Peyer's patch (tissue), 4 donors: Measurements from ENCODE around the gene EPHA6. TPM values are rescaled to one million over a fixed set of nuclear protein-coding genes. Genes with fewer than 3 reads are reported as not detected.

Source experiments
- DNase-seq, 3 donors: peaks; one replicate each; pipeline ENCODE4 v3.0.0-alpha.2; 2017 to 2019
- H3K27ac ChIP-seq, 4 donors: fragments of 200-600 bp; sonication (generic); one replicate each; pipeline ENCODE4 v1.5.1; 2016 to 2019
- H3K27me3 ChIP-seq, 2 donors: fragments of 200-600 bp; sonication (generic); one replicate each; pipeline ENCODE4 v1.5.1; 2019
- H3K36me3 ChIP-seq, 3 donors: fragments of 200-600 bp; sonication (generic); one replicate each; pipeline ENCODE4 v1.5.1; 2016 to 2019
- H3K4me1 ChIP-seq, 4 donors: fragments of 200-600 bp; sonication (generic); one replicate each; pipeline ENCODE4 v1.5.1; 2016 to 2019
- H3K4me3 ChIP-seq, 4 donors: fragments of 200-600 bp; sonication (generic); 1 replicate in 3 of 4; 2 replicates in 1 of 4; pipeline ENCODE4 v1.5.1; 2016 to 2019; ENCODE audit warnings: mild to moderate bottlenecking in 1 of 4
- H3K9me3 ChIP-seq, 4 donors: fragments of 200-600 bp; sonication (generic); one replicate each; pipeline ENCODE4 v1.5.1; 2016 to 2019; ENCODE audit warnings: mild to moderate bottlenecking in 1 of 4
- CTCF ChIP-seq, 6 experiments: fragments of 450-650 bp in 4 of 6; fragments of 200-600 bp in 2 of 6; sonication (generic) in 1 of 6; IDR thresholded peaks; one replicate each; pipeline ENCODE4 v1.5.1; 2017 to 2019; ENCODE audit warnings: antibody characterized with exemption in 6 of 6, mild to moderate bottlenecking in 3 of 6, moderate library complexity in 1 of 6
- POLR2A ChIP-seq, 2 donors: fragments of 450-650 bp; IDR thresholded peaks; one replicate each; pipeline ENCODE4 v1.5.1; 2017; ENCODE audit warnings: antibody characterized with exemption in 2 of 2, mild to moderate bottlenecking in 2 of 2, moderate library complexity in 2 of 2
- total RNA-seq, 4 donors: library from RNA; depleted of rRNA; stranded (reverse); fragments of >200 nt; gene quantifications; one replicate each; pipeline ENCODE4 v1.1.0, GENCODE V29; 2016

EPHA6 gene
- total RNA-seq, 4 donors from 2014 or later, result 1.7 to 2.1 (median 1.9) TPM; not detected in 1

GRCh38 chr3:97694876-97695275 is 880.5 kb downstream of the EPHA6 start:
- H3K4me1 ChIP-seq, result no peaks in the 10 kb centered on the region
- no peaks in the 10 kb centered on the region for H3K9me3 ChIP-seq
- H3K27ac ChIP-seq, result no peak overlapping the region
- H3K4me3 ChIP-seq, result no peak overlapping the region
- TF ChIP-seq CTCF (IDR thresholded peaks at IDR 0.05) (no peak), POLR2A (IDR thresholded peaks at IDR 0.05) (no peak)
- no peak for DNase-seq
- H3K36me3 ChIP-seq, result no peaks in the 10 kb centered on the region
- no peaks in the 10 kb centered on the region for H3K27me3 ChIP-seq

DNA sequence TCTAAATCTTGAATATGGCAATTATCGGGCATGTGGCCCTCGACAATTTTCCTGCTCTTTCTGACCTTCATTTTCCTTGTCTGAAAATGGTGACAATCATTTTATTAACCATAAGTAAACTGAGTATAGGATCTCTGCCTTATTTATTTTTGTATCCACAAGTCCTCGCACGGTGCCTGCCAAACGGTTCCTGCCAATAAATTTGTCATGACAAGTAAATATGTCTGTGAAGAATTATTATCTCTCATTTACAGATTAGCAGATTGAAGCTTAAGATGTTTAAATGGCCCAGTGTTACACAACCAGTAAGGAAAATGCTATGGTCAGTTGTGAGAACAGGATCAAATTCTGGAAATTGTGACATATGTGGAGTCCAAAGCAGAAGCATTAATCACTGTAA is 884.3 kb downstream of the EPHA6 start:
- no peak for DNase-seq
- no peak overlapping the region for H3K27ac ChIP-seq

GRCh38 chr3:97699889-97700288 is 885.5 kb downstream of the EPHA6 start:
- Histone ChIP-seq H3K4me3 (no peak overlapping the region), H3K27ac (no peak overlapping the region), H3K27me3 (no peaks in the 10 kb centered on the region), H3K9me3 (no peaks in the 10 kb centered on the region), H3K4me1 (no peaks in the 10 kb centered on the region), H3K36me3 (no peaks in the 10 kb centered on the region)
- no peak for TF ChIP-seq CTCF (IDR thresholded peaks at IDR 0.05)
- TF ChIP-seq POLR2A (IDR thresholded peaks at IDR 0.05), result no peak
- no peak for DNase-seq

More for the DNA sequence above, 884.3 kb downstream of the EPHA6 start:
- Histone ChIP-seq H3K4me1 (no peaks in the 10 kb centered on the region), H3K27me3 (no peaks in the 10 kb centered on the region), H3K9me3 (no peaks in the 10 kb centered on the region), H3K4me3 (no peak overlapping the region), H3K36me3 (no peaks in the 10 kb centered on the region)
- TF ChIP-seq CTCF (IDR thresholded peaks at IDR 0.05) (no peak), POLR2A (IDR thresholded peaks at IDR 0.05) (no peak)

DNA sequence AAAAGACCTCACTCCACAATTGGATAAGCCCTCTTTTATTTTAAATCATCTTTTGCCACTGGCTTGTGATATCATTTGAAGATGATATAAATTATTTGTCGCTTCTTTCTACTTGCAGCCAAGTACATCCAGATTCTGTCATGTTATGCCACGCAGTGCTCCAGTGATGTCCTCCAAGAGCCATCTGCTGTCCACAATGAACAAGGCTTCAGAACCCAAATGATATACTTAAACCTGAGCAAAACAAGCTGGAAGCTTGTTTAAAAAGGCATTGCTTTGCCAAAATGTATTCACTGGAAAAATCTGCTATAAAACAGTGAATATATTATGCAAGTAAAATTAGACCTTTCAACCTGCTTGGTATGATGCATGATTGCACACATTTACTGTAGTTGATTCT is 891.4 kb downstream of the EPHA6 start:
- DNase-seq, result no peak
- Histone ChIP-seq H3K27ac (no peak overlapping the region), H3K36me3 (no peaks in the 10 kb centered on the region)

GRCh38 chr3:97706226-97706625 is 891.8 kb downstream of the EPHA6 start:
- no peak for TF ChIP-seq POLR2A (IDR thresholded peaks at IDR 0.05)
- DNase-seq, result no peak
- no peaks in the 10 kb centered on the region for H3K9me3 ChIP-seq
- no peaks in the 10 kb centered on the region for H3K4me1 ChIP-seq
- H3K36me3 ChIP-seq, result no peaks in the 10 kb centered on the region
- no peaks in the 10 kb centered on the region for H3K27me3 ChIP-seq
- no peak overlapping the region for H3K4me3 ChIP-seq
- H3K27ac ChIP-seq, result no peak overlapping the region

More for the DNA sequence above, 891.4 kb downstream of the EPHA6 start:
- Histone ChIP-seq H3K4me1 (no peaks in the 10 kb centered on the region), H3K9me3 (no peaks in the 10 kb centered on the region), H3K27me3 (no peaks in the 10 kb centered on the region), H3K4me3 (no peak overlapping the region)
- no peak for TF ChIP-seq POLR2A (IDR thresholded peaks at IDR 0.05)
- no peak for TF ChIP-seq CTCF (IDR thresholded peaks at IDR 0.05)

- DNase-seq, result no peak
- no peaks in the 10 kb centered on the region for H3K36me3 ChIP-seq
- no peak overlapping the region for H3K4me3 ChIP-seq
- H3K27me3 ChIP-seq, result no peaks in the 10 kb centered on the region
- H3K4me1 ChIP-seq, result no peaks in the 10 kb centered on the region
- no peak for TF ChIP-seq POLR2A (IDR thresholded peaks at IDR 0.05)
- TF ChIP-seq CTCF (IDR thresholded peaks at IDR 0.05), result no peak
- H3K9me3 ChIP-seq, result no peaks in the 10 kb centered on the region
- no peak overlapping the region for H3K27ac ChIP-seq
These were observed 897.3 kb downstream of the EPHA6 start for GRCh38 chr3:97711654-97712053.
